Coronary artery (tissue), 2 donors: ENCODE data around the gene TASP1.

ENCODE experiments used
- DNase-seq: peaks from one replicate; pipeline ENCODE4 v3.0.0-alpha.2; 2017; ENCODE audit warnings: low spot score
- H3K27ac ChIP-seq, 2 donors: fragments of 200-600 bp; sonication (generic); one replicate each; pipeline ENCODE4 v1.5.1; 2016 to 2019
- H3K4me3 ChIP-seq: fragments of 200-600 bp; sonication (generic); 2 replicates; pipeline ENCODE4 v1.5.1; 2016; ENCODE audit warnings: mild to moderate bottlenecking, moderate library complexity
- TF ChIP-seq, protein P1 (sequence below): fragments of 200-600 bp; sonication (generic); IDR thresholded peaks from one replicate; pipeline ENCODE4 v1.5.1; 2019; ENCODE audit warnings: antibody characterized with exemption

TASP1 gene

GRCh38 chr20:13567663-13568062, 71.1 kb downstream of the TASP1 start:
- Histone ChIP-seq H3K27ac (no peak overlapping the region), H3K4me3 (no peak overlapping the region)
- no peak for DNase-seq
- TF ChIP-seq, protein P1, sequence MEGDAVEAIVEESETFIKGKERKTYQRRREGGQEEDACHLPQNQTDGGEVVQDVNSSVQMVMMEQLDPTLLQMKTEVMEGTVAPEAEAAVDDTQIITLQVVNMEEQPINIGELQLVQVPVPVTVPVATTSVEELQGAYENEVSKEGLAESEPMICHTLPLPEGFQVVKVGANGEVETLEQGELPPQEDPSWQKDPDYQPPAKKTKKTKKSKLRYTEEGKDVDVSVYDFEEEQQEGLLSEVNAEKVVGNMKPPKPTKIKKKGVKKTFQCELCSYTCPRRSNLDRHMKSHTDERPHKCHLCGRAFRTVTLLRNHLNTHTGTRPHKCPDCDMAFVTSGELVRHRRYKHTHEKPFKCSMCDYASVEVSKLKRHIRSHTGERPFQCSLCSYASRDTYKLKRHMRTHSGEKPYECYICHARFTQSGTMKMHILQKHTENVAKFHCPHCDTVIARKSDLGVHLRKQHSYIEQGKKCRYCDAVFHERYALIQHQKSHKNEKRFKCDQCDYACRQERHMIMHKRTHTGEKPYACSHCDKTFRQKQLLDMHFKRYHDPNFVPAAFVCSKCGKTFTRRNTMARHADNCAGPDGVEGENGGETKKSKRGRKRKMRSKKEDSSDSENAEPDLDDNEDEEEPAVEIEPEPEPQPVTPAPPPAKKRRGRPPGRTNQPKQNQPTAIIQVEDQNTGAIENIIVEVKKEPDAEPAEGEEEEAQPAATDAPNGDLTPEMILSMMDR: no peak

DNA sequence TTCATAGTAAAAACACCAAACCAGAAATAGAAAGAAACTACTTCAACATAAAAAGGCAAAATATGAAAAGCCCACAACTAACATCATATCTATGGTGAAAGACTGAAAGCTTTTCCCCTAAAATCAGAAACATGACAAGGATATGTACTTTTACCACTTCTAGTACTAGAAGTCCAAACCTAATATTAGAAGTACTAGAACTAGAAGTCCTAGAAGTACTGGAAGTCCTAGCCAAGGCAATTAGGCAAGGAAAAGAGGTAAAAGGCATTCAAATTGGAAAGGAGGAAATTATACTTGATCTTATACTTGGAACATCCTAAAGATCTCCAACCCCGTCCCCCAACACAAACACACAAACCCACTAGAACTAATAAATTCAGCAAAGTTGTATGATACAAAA, 74.9 kb downstream of the TASP1 start:
- TF ChIP-seq, protein P1: no peak
- no peak for DNase-seq

DNA sequence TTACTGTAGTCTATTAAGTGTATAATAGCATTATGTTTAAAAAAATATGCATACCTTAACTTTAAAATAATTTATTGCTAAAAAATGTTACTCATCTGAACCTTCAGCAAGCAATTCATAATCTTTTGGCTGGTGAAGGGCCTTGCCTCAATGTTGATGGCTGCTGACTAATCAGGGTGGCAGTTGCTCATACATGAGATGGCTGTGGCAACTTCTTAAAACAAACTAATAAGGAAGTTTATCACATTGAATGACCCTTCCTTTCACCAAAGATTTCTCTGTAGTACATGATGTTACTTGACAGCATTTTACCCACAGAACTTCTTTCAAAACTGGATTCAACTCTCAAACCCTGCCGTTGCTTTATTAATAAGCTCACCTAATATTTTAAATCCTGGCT, 84.0 kb downstream of the TASP1 start:
- TF ChIP-seq, protein P1: no peak
- Histone ChIP-seq H3K4me3 (no peak overlapping the region), H3K27ac (no peak overlapping the region)
- no peak for DNase-seq

More for the DNA sequence above, 74.9 kb downstream of the TASP1 start:
- Histone ChIP-seq H3K27ac (no peak overlapping the region), H3K4me3 (no peak overlapping the region)

DNA sequence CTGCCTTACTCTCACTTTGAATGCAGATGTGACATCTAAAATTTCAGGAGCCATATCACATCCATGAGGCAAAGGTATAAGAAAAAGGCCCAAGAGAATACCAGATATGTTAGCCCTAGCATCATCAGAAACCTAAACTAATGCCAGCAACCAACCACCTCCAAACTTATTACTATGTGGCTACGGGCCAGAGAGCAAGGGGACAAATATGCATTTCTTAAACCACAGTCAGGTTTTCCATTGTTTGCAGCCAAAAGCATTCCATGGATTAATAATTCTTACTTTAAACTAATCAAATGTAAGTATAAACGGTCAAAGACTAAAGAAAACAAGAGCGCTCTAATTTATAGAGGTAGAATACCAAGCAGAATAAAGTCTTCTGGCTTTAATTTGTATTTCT, 84.7 kb downstream of the TASP1 start:
- TF ChIP-seq, protein P1: no peak
- H3K4me3 ChIP-seq: no peak overlapping the region
- no peak overlapping the region for H3K27ac ChIP-seq
- DNase-seq: no peak

DNA sequence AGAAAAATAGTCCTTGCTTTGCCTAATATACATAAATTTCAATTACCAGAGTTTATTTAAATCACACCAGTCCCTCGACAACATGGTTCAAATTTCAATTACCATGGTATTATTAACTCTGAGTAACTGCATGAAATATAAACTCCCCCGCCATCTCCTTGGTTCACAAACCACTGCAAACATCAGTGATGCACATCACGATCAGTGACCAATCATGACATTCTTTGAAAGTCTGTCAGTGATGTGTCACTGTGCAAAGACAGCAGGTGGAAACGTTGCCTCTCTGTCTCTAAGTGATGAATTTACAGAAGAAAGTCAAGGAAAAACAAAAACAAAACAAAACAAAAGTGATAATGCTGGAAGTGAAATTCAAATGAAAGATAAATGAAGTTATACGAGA, 86.7 kb downstream of the TASP1 start:
- Histone ChIP-seq H3K27ac (no peak overlapping the region), H3K4me3 (no peak overlapping the region)
- TF ChIP-seq, protein P1: no peak
- DNase-seq: no peak

DNA sequence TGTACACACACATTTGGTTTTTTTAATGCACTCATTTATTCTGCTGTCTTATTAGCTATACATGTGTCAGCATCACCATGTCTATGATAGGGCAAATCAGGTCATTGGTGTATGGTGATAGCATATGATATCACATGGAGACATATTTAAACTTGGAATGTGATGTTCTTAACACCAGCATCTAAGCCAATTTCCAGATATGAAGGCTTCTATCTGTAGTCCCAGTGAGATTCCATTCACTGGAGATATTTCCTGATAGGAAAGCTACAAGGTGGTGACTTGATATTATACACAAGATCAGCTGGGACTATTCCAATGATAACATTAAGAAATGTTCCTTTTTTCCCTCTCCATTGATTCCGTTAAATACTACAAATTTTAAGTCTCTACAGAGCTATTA, 89.3 kb downstream of the TASP1 start:
- no peak for DNase-seq
- no peak overlapping the region for H3K4me3 ChIP-seq
- TF ChIP-seq, protein P1: no peak
- H3K27ac ChIP-seq: no peak overlapping the region

GRCh38 chr20:13546497-13547131, 92.1 kb downstream of the TASP1 start:
- TF ChIP-seq, protein P1: peak; percentile 60
- Histone ChIP-seq H3K4me3 (no peak overlapping the region), H3K27ac (no peak overlapping the region)
- DNase-seq: no peak
